ENCODE data around the gene CDC42BPA.

CDC42BPA gene

DNA sequence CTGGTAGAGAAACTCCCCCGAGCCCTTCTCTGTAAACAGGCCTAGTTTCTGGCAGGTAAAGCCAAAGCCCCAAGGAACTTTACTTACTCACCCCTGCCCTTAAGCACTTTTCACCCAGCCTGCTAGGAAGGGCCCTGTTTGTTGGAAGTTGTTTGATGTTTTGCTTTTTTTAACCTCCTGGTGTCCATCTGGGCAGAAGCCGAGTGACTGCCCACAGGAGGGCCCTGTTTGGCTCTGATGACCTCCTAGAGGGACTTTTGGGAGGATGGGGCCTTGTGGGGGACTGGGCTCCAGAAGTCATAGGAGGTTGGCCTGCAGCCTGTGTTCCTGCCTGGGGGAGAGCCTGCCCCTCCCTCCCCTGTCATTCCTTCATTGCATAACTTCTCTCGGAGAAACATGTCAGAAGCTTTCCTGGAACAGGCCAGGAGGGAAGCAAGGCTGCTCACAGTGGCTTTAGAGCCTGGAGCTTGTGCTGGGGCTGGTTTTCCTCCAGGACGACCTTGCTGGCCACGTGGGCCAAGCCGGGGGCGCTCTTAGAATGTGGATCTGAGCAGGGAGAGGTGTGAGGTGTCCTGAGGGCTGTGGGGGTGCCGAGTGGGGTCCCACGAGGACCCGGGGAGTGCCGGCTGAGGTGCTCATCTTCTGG lies 344.3 kb downstream of the CDC42BPA start:
- Mint-ChIP-seq H3K27me3 (ENCODE audit: low read depth) (no peaks in the 10 kb centered on the region), H3K4me1 (peaks cover 22% of the 10 kb centered on the region), H3K9me3 (peaks cover 11% of the 10 kb centered on the region), H3K36me3 (ENCODE audit: low read depth) (peaks cover 17% of the 10 kb centered on the region), H3K27ac (peak overlapping the region; percentile 86 to 93 (median 91)), H3K4me3 (no peak overlapping the region)
- TF ChIP-seq, protein P1, sequence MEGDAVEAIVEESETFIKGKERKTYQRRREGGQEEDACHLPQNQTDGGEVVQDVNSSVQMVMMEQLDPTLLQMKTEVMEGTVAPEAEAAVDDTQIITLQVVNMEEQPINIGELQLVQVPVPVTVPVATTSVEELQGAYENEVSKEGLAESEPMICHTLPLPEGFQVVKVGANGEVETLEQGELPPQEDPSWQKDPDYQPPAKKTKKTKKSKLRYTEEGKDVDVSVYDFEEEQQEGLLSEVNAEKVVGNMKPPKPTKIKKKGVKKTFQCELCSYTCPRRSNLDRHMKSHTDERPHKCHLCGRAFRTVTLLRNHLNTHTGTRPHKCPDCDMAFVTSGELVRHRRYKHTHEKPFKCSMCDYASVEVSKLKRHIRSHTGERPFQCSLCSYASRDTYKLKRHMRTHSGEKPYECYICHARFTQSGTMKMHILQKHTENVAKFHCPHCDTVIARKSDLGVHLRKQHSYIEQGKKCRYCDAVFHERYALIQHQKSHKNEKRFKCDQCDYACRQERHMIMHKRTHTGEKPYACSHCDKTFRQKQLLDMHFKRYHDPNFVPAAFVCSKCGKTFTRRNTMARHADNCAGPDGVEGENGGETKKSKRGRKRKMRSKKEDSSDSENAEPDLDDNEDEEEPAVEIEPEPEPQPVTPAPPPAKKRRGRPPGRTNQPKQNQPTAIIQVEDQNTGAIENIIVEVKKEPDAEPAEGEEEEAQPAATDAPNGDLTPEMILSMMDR (IDR thresholded peaks at IDR 0.05; ENCODE audit: unreplicated experiment in 3 of 3), result no peak

DNA sequence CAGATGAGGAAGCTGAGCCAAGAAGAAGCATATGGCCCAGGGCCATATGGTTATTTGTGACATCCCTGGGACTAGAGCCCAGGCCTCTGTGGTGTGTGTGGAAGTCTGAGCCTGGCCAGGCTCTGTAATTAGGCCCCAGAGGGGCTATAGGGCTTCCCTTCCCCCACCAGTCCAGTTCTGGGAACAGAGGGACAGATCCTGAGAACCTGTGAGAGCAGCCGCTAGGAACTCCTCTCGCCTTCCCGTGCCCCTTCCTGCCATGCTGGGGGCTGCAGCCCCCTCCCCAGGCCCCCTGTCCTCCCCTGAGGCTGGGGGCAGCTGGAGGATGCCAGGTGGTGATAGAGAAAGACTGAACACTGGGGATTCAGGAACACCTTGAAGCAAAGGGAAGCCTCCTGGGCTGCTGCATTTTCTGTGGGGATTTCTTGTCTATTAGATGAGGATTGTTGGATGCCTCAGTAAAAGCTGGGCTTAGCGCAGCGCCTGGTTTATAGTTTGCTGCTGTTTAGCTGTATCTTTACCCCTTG lies 344.9 kb downstream of the CDC42BPA start:
- H3K4me3 Mint-ChIP-seq, result no peak overlapping the region
- H3K9me3 Mint-ChIP-seq, result peaks cover 11% of the 10 kb centered on the region
- H3K27me3 Mint-ChIP-seq (ENCODE audit: low read depth), result no peaks in the 10 kb centered on the region
- H3K4me1 Mint-ChIP-seq, result peaks cover 22% of the 10 kb centered on the region
- H3K27ac Mint-ChIP-seq, result peak overlapping the region; percentile 86 to 93 (median 91)
- peaks cover 23% of the 10 kb centered on the region for H3K36me3 Mint-ChIP-seq (ENCODE audit: low read depth)
- TF ChIP-seq, protein P1 (IDR thresholded peaks at IDR 0.05; ENCODE audit: unreplicated experiment in 3 of 3), result no peak

DNA sequence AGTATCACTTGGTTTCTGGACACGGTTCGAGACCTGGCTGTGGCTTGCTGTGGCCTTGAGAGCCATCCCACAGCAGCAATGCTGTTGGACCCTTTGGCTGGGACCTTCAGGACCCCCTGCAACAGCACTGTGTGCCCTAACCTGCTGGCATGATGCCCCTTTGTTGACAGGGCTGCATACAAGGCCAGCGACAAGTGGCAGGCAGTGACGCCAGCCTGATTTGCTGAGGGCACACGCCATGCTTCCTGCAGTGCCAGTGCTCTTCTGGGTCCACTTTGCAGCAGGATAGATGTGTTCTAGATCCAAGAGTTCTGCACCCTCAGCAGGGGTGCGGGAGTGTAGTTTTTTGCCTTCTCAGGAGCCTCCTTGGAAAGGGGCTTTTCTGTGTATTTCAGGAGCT lies 345.4 kb downstream of the CDC42BPA start:
- Mint-ChIP-seq H3K36me3 (ENCODE audit: low read depth) (peaks cover 25% of the 10 kb centered on the region), H3K27ac (peak overlapping the region in 2 of 3 experiments; percentile 46 to 91), H3K27me3 (ENCODE audit: low read depth) (no peaks in the 10 kb centered on the region), H3K9me3 (peaks cover 11% of the 10 kb centered on the region), H3K4me1 (peaks cover 22% of the 10 kb centered on the region), H3K4me3 (no peak overlapping the region)
- TF ChIP-seq, protein P1 (IDR thresholded peaks at IDR 0.05; ENCODE audit: unreplicated experiment in 3 of 3), result no peak

DNA sequence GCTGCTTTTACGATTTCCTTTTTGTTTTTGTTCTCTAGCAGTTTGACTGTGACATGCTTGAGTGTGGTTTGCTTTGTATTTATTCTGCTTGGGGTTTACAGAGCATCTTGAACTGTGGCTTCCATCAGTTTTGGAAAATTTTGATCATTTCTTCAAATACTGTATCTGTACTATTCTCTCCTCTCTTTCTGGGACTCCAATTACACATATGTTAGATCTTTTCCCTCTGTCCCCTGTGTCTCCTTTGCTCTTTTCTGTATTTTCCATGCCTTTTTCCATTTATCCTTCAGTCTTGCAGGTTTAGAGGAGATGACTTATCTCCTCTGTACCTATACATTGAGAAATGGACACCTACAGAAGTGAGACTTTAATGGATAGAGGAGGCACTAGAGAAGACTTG lies 346.5 kb downstream of the CDC42BPA start:
- TF ChIP-seq, protein P1 (IDR thresholded peaks at IDR 0.05; ENCODE audit: unreplicated experiment in 3 of 3), result no peak
- H3K9me3 Mint-ChIP-seq, result peaks cover 11% of the 10 kb centered on the region
- H3K27ac Mint-ChIP-seq, result no peak overlapping the region

DNA sequence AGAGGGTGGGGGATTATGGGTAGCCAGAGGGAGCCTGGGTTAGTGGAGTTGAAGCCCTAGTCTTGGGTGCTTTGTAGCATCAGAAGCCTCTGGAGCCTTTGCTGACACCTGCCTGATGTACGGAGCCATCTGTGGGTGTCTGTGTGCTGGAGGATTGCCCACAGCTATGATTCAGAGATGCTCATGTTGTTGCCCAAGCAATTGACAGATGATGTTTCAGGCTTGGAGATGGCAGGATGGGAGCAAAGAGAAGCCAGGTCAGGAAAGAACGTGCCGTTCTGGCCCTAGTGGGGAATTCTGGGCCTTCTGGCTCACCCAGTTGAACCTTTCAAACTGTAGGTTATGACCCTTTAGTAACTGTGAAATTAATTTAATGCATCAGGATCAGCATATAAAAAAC lies 350.6 kb downstream of the CDC42BPA start:
- Mint-ChIP-seq H3K36me3 (ENCODE audit: low read depth) (peaks cover 30% of the 10 kb centered on the region), H3K4me3 (no peak overlapping the region), H3K27me3 (ENCODE audit: low read depth) (no peaks in the 10 kb centered on the region), H3K27ac (no peak overlapping the region), H3K4me1 (no peaks in the 10 kb centered on the region), H3K9me3 (peaks cover 11% of the 10 kb centered on the region)
- TF ChIP-seq, protein P1 (IDR thresholded peaks at IDR 0.05; ENCODE audit: unreplicated experiment in 3 of 3), result no peak

More for the DNA sequence above, 346.5 kb downstream of the CDC42BPA start:
- no peaks in the 10 kb centered on the region for H3K27me3 Mint-ChIP-seq (ENCODE audit: low read depth)
- no peak overlapping the region for H3K4me3 Mint-ChIP-seq
- H3K4me1 Mint-ChIP-seq, result peaks cover 22% of the 10 kb centered on the region
- peaks cover 30% of the 10 kb centered on the region for H3K36me3 Mint-ChIP-seq (ENCODE audit: low read depth)

DNA sequence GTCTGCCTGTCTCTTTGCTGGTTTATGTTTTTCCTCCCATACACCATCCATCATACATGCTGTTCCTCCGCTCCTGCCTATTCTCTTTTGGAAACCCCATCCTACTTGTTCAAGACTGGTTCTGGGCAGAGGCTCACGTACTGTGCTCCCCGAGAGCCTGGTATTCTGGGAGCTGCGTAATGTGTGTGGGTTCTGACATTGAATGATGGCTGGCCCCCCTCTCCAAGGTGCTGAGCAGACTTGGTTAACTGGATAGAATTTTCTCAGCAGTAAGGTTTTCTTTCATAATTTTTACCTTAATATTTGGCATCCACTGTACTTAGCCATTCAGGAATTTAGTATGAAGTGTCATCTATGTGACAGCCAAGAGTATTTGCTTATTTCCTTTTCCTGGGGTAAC lies 351.6 kb downstream of the CDC42BPA start:
- Mint-ChIP-seq H3K9me3 (peaks cover 6% of the 10 kb centered on the region), H3K36me3 (ENCODE audit: low read depth) (peaks cover 24% of the 10 kb centered on the region), H3K4me3 (no peak overlapping the region), H3K27ac (no peak overlapping the region), H3K4me1 (no peaks in the 10 kb centered on the region), H3K27me3 (ENCODE audit: low read depth) (no peaks in the 10 kb centered on the region)
- TF ChIP-seq, protein P1 (IDR thresholded peaks at IDR 0.05; ENCODE audit: unreplicated experiment in 3 of 3), result no peak
